ENCODE measurements around the gene STAG2. TPM values are rescaled to one million over a fixed set of nuclear protein-coding genes. Genes with fewer than 3 reads are reported as not detected.

STAG2 gene
- total RNA-seq, 2 donors from 2014 or later, result 56.7 to 84.8 TPM

DNA sequence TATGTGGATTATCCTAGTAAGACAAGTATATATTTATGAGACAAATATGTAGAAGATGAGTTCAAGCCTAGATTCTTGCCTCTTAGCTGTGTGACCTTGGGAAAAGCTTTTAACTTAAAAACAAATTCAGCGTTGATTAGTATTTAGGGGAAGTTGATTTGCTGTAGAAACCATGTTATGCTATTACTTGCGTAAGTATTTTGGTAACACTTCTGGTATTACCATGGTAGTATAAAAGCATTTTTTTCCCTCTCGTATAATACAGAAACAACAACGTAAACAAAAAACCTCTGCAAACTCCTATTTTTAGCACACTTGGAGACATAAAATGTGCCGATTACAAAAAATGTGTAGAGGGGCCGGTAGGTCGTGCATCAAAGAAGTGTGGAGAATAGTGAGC is 33.2 kb downstream of the STAG2 start:
- DNase-seq, result no peak
- Histone ChIP-seq H3K9ac (ENCODE audit: low read depth in 2 of 2, low read length in 2 of 2) (no peak overlapping the region), H3K9me3 (no peaks in the 10 kb centered on the region), H3K36me3 (no peaks in the 10 kb centered on the region), H3K27ac (no peak overlapping the region), H3K4me1 (no peaks in the 10 kb centered on the region), H3K27me3 (no peaks in the 10 kb centered on the region), H3K4me3 (no peak overlapping the region)
- TF ChIP-seq CTCF (IDR thresholded peaks at IDR 0.05), result no peak
- intact Hi-C loops (cut with DNase I), result no loop called here

- Histone ChIP-seq H3K4me3 (no peak overlapping the region), H3K4me1 (no peaks in the 10 kb centered on the region), H3K27me3 (no peaks in the 10 kb centered on the region), H3K36me3 (no peaks in the 10 kb centered on the region), H3K9me3 (no peaks in the 10 kb centered on the region), H3K27ac (no peak overlapping the region), H3K9ac (ENCODE audit: low read depth in 2 of 2, low read length in 2 of 2) (no peak overlapping the region)
- intact Hi-C loops (cut with DNase I), result no loop called here
- no peak for TF ChIP-seq CTCF (IDR thresholded peaks at IDR 0.05)
- no peak for DNase-seq
Measured at GRCh38 chrX:124001581-124001980, 40.1 kb downstream of the STAG2 start.

GRCh38 chrX:124005228-124005627 is 43.7 kb downstream of the STAG2 start:
- intact Hi-C loops (cut with DNase I), result no loop called here
- H3K9ac ChIP-seq (ENCODE audit: low read depth in 2 of 2, low read length in 2 of 2), result no peak overlapping the region
- H3K36me3 ChIP-seq, result no peaks in the 10 kb centered on the region
- H3K9me3 ChIP-seq, result no peaks in the 10 kb centered on the region
- no peak overlapping the region for H3K4me3 ChIP-seq
- no peak overlapping the region for H3K27ac ChIP-seq
- TF ChIP-seq CTCF (IDR thresholded peaks at IDR 0.05), result no peak
- no peaks in the 10 kb centered on the region for H3K4me1 ChIP-seq
- DNase-seq, result no peak
- no peaks in the 10 kb centered on the region for H3K27me3 ChIP-seq

DNA sequence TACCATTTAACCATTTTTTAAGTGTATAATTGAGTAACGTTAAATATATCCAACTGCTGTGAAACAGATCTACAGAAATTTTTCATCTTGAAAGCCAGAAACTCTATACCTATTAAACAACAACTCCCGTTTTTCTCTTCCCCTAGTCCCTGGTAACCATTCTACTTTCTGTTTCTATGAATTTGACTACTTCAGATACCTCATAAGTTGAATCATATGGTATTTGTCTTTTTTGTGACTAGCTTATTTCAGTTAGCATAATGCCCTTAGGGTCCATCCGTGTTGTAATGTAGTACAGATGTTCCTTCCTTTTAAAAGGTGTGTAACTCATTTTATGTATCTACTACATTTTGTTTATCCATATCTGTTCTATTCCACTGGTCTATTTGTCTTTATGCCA is 48.7 kb downstream of the STAG2 start:
- no peaks in the 10 kb centered on the region for H3K9me3 ChIP-seq
- no peak overlapping the region for H3K27ac ChIP-seq
- intact Hi-C loops (cut with DNase I), result no loop called here
- H3K4me3 ChIP-seq, result no peak overlapping the region
- no peak for TF ChIP-seq CTCF (IDR thresholded peaks at IDR 0.05)
- no peaks in the 10 kb centered on the region for H3K36me3 ChIP-seq
- no peak overlapping the region for H3K9ac ChIP-seq (ENCODE audit: low read depth in 2 of 2, low read length in 2 of 2)
- H3K4me1 ChIP-seq, result no peaks in the 10 kb centered on the region
- no peak for DNase-seq
- no peaks in the 10 kb centered on the region for H3K27me3 ChIP-seq

DNA sequence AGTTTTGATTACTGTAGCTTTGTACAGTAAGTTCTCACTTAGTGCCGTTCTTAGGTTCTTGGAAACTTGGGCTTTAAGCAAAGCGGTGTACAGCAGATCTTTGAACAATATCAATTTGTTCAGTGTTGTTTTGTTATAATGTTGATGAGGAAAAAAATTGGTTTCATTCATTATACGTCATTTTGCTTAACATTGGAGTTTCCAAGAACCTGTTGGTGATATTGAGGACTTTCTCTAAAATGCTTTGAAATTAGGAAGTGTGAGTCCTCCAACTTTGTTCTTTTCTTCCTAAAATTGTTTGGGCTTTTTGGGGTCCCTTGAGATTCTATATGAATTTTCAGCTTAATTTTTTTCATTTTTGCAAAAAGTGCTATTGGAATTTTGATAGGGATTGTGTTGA is 49.1 kb downstream of the STAG2 start:
- H3K9me3 ChIP-seq, result no peaks in the 10 kb centered on the region
- no peak for DNase-seq
- intact Hi-C loops (cut with DNase I), result no loop called here
- H3K27me3 ChIP-seq, result no peaks in the 10 kb centered on the region
- no peak overlapping the region for H3K4me3 ChIP-seq
- no peaks in the 10 kb centered on the region for H3K4me1 ChIP-seq
- TF ChIP-seq CTCF (IDR thresholded peaks at IDR 0.05), result no peak
- H3K27ac ChIP-seq, result no peak overlapping the region
- no peak overlapping the region for H3K9ac ChIP-seq (ENCODE audit: low read depth in 2 of 2, low read length in 2 of 2)
- H3K36me3 ChIP-seq, result no peaks in the 10 kb centered on the region

GRCh38 chrX:124015721-124016120 is 54.2 kb downstream of the STAG2 start:
- TF ChIP-seq CTCF (IDR thresholded peaks at IDR 0.05), result no peak
- Histone ChIP-seq H3K27me3 (no peaks in the 10 kb centered on the region), H3K4me1 (no peaks in the 10 kb centered on the region)

More at GRCh38 chrX:124015721-124016120, 54.2 kb downstream of the STAG2 start:
- H3K4me3 ChIP-seq, result no peak overlapping the region
- DNase-seq, result no peak
- no peak overlapping the region for H3K9ac ChIP-seq (ENCODE audit: low read depth in 2 of 2, low read length in 2 of 2)
- intact Hi-C loops (cut with DNase I), result no loop called here
- H3K27ac ChIP-seq, result no peak overlapping the region
- H3K36me3 ChIP-seq, result no peaks in the 10 kb centered on the region
- H3K9me3 ChIP-seq, result no peaks in the 10 kb centered on the region

All from colonic mucosa (tissue), 4 donors.